ENCODE measurements around the gene SMIM5. TPM values are rescaled to one million over a fixed set of nuclear protein-coding genes. Genes with fewer than 3 reads are reported as not detected.

SMIM5 gene
- total RNA-seq, 1 experiment from 2014 or later = 0.20 TPM

- Histone ChIP-seq H3K4me3 (ENCODE audit: low read depth, low read length) (no peak overlapping the region), H3K27me3 (replicated peaks; ENCODE audit: control insufficient read depth, insufficient read depth, low read length) (no peaks in the 10 kb centered on the region), H3K4me1 (no peaks in the 10 kb centered on the region), H3K9me3 (no peaks in the 10 kb centered on the region), H3K36me3 (ENCODE audit: control insufficient read depth, insufficient read depth, low read length) (no peaks in the 10 kb centered on the region)
- Mint-ChIP-seq H3K36me3 (ENCODE audit: insufficient read depth, unreplicated experiment) (no peaks in the 10 kb centered on the region), H3K27ac (ENCODE audit: unreplicated experiment) (no peak overlapping the region), H3K9me3 (ENCODE audit: unreplicated experiment) (no peaks in the 10 kb centered on the region), H3K27me3 (ENCODE audit: insufficient read depth, unreplicated experiment) (no peaks in the 10 kb centered on the region), H3K4me1 (ENCODE audit: low read depth, unreplicated experiment) (no peaks in the 10 kb centered on the region), H3K4me3 (ENCODE audit: unreplicated experiment) (no peak overlapping the region)
- no TSS peak for BruUV-seq (replicated peaks)
- peak; percentile 57 to 76 for TF ChIP-seq CTCF (IDR thresholded peaks at IDR 0.05; ENCODE audit: insufficient read depth in 1 of 2, low read depth in 1 of 2, low read length in 1 of 2, severe bottlenecking in 1 of 2, unreplicated experiment in 1 of 2)
- ChIA-PET POLR2A (no interaction called here), CTCF (interaction anchor here (0.5 to 3.5 kb wide), 18 partner anchors 9 to 149 kb away, joined by 3 to 23 read pairs (median 5); partner anchors contain the start of gene SMIM5)
- peak; percentile 71 to 79 for DNase-seq
- intact Hi-C loops (cut with micrococcal nuclease; ENCODE audit: unreplicated experiment) = no loop called here
Measured at GRCh38 chr17:75601057-75601987, 31.9 kb upstream of the SMIM5 start.

- POLR2A ChIA-PET = no interaction called here
- no TSS peak for BruUV-seq (replicated peaks)
Measured at GRCh38 chr17:75602644-75603043, 30.6 kb upstream of the SMIM5 start.

More at GRCh38 chr17:75602644-75603043, 30.6 kb upstream of the SMIM5 start:
- TF ChIP-seq CTCF (IDR thresholded peaks at IDR 0.05; ENCODE audit: insufficient read depth in 1 of 2, low read depth in 1 of 2, low read length in 1 of 2, severe bottlenecking in 1 of 2, unreplicated experiment in 1 of 2) = no peak
- H3K27me3 Mint-ChIP-seq (ENCODE audit: insufficient read depth, unreplicated experiment) = no peaks in the 10 kb centered on the region
- no peak for DNase-seq
- peaks cover 7% of the 10 kb centered on the region for H3K4me1 Mint-ChIP-seq (ENCODE audit: low read depth, unreplicated experiment)
- no peaks in the 10 kb centered on the region for H3K27me3 ChIP-seq (replicated peaks; ENCODE audit: control insufficient read depth, insufficient read depth, low read length)
- H3K4me3 ChIP-seq (ENCODE audit: low read depth, low read length) = no peak overlapping the region
- no peak overlapping the region for H3K4me3 Mint-ChIP-seq (ENCODE audit: unreplicated experiment)
- no peak overlapping the region for H3K27ac Mint-ChIP-seq (ENCODE audit: unreplicated experiment)
- 0 out of 2 replicates have a peak, but pooled peaks cover 4% of the 10 kb centered on the region for H3K4me1 ChIP-seq
- no peaks in the 10 kb centered on the region for H3K9me3 ChIP-seq
- H3K36me3 Mint-ChIP-seq (ENCODE audit: insufficient read depth, unreplicated experiment) = no peaks in the 10 kb centered on the region
- CTCF ChIA-PET = interaction anchor here (1.5 to 3.5 kb wide), 3 partner anchors 8 to 31 kb away, joined by 9 to 23 read pairs (median 13); partner anchors contain the start of gene SMIM5
- no peaks in the 10 kb centered on the region for H3K36me3 ChIP-seq (ENCODE audit: control insufficient read depth, insufficient read depth, low read length)
- intact Hi-C loops (cut with micrococcal nuclease; ENCODE audit: unreplicated experiment) = no loop called here
- no peaks in the 10 kb centered on the region for H3K9me3 Mint-ChIP-seq (ENCODE audit: unreplicated experiment)
